T-helper 1 cell (primary cell): ENCODE measurements around the gene SEC11A.
"Not testable (repeated sequence)": the region's sequence is repeated elsewhere in the genome, so short reads cannot be mapped to it uniquely, and the experiment has no call there.

ENCODE experiments used
- DNase-seq, 5 donors: peaks; one replicate each; pipeline ENCODE4 v3.0.0-alpha.2; 2012 to 2020
- total RNA-seq, 4 donors: gene quantifications; one replicate each; lab custom pipeline; 2026; lab: John Stamatoyannopoulos, UW

SEC11A gene
- total RNA-seq: 37.7 to 57.0 (median 46.0) reads per million in 4 donors

DNA sequence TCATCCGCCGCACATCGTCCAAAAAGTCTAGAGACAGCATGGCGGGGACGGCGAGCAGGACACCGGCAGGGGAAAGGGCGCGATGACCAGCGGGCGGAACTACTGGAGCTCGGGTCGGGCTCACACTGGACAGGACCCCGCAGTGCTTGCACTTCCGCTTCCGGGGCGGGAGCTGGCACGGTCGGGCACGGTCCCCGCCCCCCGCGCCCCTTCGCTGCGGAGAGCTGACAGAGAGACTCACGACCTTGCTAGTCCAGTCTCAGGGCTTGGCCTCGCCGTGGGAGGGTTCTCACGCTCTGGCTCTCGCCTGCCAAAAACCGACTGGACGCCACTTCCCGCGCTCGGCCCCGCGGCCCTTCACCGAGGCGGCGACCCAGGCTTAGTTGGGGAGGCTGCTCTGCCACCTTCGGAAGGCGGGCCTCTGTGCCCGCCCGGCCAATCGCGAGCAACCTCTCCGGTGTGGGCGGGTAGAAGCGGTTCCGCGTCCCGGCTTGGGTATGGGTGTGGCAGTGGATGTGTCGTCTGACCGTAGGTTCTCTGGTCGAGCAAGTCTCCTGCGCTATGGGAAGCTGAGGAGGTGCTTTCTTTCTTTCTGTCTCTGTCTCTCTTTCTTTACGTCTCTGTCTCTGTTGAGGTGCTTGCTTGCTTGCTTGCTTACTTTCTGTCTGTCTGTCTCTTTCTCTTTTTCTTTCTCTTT lies at the start of gene SEC11A:
Gene SEC11A, minus strand, starts transcription at position 104 of the 697 bp plus-strand sequence. Its CDS starts 64 bp downstream, at position 40.
- DNase-seq: peak; percentile 82 to 95 (median 86)

DNA sequence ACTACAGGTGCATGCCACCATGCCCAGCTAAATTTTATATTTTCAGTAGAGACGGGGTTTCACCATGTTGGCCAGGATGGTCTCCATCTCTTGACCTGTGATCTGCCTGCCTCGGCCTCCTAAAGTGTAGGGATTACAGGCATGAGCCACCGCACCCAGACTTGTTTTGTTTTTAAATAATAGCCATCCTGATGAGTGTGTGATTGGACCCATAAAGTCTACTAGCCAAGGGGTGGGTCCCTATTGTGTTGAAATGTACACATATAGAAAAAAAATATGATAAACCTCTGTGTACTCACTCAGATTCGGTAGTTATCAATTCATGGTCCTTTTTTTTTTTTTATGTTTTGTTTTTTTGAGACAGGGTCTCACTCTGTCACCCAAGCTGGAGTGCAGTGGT lies 49.7 kb upstream of the SEC11A start:
- DNase-seq: no peak

GRCh38 chr15:84764989-84765388 lies 49.0 kb upstream of the SEC11A start:
- DNase-seq: no peak

GRCh38 chr15:84764585-84764984 lies 48.6 kb upstream of the SEC11A start:
- no peak for DNase-seq

DNA sequence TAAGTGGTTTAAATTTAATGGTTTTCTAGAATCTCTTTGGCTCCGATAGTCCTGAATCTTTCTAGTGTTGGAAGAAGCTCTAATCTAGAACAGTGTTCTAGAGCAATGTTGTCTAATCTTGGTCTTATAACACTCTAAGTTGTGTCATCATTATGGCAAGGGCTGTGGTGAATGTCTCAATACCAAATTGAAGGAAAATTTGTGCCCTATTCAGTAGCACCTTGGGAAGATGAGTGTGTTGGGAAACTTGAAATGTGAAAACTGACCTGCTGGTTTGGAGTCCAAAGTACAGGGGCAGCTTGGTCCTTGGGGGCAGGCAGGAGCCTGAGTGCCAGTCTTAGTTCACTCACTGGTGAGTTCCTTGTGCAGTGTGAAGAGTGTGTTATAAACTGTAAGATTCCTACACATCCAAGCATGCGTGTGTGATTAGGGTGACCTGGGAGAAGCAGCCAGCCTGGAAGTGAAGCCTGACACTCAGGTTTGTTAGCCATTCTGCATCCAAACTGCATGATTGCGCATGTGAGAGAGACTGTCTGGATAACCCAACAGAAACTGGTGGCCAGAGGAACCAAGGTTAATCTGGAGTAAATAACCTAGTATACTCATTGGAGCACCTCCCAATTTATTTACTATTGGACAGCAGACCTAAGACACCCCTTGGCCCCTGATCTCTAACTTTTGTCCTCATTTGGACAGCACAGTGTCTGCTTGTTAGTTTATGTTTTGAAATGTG lies 47.1 kb upstream of the SEC11A start:
- no peak for DNase-seq

DNA sequence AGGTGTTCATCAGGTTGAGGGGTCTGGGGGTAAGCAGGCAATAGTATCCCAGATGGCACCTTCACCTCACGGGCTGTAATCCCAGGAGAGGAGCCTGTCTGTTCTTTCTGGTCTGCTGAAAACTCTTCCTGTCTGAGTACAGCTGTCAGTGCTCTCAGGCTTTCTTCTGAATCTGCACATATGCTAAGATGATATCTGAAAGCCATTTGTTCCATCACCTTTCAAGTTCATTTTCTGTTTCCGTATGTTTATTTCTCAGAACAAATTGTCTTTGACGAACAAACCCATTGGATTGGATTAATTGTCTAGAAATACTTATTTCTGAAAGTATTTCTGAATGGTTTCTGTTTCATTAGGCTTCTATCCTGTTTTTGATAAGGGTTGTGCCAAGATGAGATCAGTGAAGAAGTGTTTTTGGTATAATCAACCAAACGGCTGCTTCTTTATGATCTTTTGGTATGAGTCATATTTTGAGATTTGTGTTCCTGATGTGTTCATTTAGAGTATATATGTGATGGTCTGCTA lies 45.7 kb upstream of the SEC11A start:
- DNase-seq: peak in 1 of 5 donors; percentile 55

GRCh38 chr15:84760219-84760618 lies 44.3 kb upstream of the SEC11A start:
- no peak for DNase-seq

DNA sequence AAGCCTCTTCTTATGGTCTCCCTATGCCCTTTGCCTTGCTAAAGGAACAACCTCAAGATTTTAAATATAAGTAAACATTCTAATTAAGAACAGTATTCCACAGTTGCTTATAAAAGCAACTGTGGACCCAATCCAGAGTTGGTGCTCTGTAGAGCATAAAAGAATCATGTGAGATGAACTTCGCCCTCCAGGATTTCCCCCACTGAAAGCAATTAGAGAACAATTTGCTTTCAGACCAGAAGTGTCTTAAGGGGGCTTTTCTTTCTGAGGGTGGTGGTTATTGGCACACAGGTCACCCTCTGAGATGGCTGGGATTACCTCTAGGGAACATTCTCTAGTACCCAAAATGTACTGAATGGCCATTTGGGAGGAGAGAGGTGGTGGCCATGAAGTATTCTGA lies 43.1 kb upstream of the SEC11A start:
- no peak for DNase-seq

GRCh38 chr15:84755736-84756527 lies 40.0 kb upstream of the SEC11A start:
- DNase-seq: no peak

GRCh38 chr15:84754889-84755288 lies 39.0 kb upstream of the SEC11A start:
- DNase-seq: not testable (repeated sequence)

DNA sequence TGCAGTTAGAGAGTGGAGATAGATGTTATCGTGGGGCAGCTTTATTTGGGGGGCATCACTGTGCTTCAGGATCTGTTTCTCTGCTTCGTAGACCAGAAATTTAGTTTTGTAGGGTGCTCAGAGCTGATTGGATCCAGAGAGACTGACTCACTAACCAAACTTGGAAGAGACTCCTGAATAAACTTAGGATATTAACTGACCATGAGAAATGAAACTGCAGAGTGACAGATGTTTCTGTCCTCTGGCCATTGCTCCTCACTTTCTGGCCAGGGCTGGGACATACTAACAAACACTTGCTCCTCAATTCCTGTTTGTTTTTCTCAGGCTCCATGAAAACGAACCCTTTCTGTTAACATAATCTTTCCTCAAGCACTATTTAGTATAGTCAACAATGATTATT lies 36.8 kb upstream of the SEC11A start:
- DNase-seq: no peak

GRCh38 chr15:84752195-84752594 lies 36.3 kb upstream of the SEC11A start:
- no peak for DNase-seq

- not testable (repeated sequence) for DNase-seq
These were observed 35.8 kb upstream of the SEC11A start for GRCh38 chr15:84751721-84752120.

- DNase-seq: no peak
These were observed 34.7 kb upstream of the SEC11A start for GRCh38 chr15:84750583-84751092.

DNA sequence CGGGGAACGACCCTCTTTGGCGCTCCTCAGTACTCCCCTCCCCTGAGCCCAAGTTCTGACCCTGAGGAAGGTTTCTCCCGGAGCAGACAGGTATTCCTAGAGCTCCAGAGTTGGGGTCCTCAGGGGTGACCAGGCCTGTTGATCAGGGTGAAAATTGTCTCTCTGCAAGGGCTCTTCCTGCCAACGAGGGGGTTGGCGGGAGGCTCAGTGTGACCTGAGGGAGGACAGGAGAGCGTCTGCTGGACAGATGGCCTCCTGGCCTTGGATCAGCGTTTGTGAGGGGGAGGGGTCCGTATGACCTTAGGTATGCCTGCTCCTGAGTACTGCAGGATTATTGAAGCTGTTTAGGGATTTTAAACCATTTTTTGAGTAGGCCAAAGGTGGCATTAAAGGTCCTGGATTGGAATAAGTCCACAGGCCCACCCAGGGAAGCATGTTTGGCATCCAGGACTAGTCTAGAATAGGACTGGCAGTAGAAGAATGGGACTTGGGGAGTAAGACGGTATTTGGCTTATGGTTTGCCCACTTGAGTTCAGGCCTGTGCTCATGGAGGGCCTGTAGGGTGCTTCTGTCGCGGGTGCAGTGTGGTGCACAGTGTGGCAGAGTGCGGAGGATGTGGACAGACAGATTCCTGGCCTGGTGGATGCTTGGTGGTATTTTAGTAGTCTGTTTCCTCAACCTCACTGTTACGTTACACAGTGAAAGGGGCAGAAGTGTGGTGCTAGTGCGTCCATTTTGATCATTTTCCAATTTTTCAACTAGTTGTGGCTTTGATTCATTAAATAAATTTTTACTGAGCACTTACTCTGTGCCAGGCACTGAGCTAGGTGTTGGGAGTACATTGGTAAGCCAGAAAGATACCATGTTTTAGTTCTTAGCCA lies 33.4 kb upstream of the SEC11A start:
- peak in 3 of 5 donors; percentile 18 to 77 (median 36) for DNase-seq

GRCh38 chr15:84748274-84749110 lies 32.6 kb upstream of the SEC11A start, which contains the start of gene ZNF592:
ZNF592 (plus strand) TSS chr15:84748592; CDS start chr15:84782676, 34,084 bp downstream.
- DNase-seq: peak; percentile 69 to 83 (median 73)

GRCh38 chr15:84747416-84748273 lies 31.7 kb upstream of the SEC11A start:
- peak; percentile 54 to 79 (median 61) for DNase-seq

DNA sequence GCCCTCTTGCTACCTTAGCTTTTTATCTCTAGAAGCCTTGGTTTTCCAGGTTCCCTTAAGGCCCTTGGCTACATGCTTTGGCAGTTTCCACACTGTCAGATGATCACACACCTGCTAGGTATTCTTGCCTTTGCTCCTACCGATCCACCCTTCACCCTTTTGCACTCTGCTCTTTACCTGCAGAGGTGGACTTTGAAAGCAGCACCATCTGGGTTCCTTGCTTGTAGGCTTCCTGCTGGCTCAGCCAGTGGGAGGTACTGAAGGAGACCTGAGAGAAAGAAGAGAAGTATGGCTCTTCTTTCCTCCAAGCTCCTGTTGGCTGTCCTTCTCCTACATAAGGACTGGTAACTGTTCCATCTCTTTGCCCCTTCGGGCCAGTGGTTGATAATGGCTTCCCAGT lies 25.2 kb upstream of the SEC11A start:
- no peak for DNase-seq

DNA sequence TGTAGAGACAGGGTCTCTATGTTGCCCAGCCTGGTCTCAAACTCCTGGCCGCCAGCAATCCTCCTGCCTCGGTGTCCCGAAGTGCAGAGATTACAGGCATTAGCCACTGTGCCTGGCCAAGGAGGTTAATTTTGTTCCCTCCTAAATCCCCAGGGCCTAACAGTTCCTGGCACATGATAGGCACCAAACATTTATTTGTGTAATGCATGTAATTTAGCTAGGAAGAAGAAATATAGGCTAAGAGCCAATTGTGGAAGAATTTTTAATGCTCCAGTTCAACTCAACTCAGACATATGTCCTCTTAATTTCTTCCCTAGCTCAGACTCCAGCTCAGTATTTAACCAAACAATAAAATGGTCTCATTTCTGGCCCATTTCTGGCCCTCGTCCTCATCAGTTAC lies 24.8 kb upstream of the SEC11A start:
- no peak for DNase-seq

DNA sequence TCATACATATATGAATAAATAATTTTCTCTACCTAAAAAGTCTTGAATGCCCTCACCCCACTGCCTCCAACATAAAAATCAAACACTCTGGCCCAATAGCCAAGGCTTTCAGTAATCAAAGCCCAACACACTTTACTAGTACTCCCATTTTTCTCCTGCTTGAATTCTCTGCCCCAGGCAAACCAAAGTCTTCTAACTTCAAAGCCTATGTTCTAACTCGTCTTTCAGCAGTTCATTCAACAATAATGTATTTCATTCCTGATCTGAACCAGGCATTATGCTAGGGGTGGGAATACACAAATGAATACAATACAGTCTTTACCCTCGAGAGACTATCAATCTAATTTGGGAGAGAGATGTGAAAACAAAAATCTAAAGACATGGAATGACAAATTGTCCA lies 21.1 kb upstream of the SEC11A start:
- DNase-seq: no peak
